Upper lobe of left lung (tissue), 4 donors: ENCODE measurements around the gene ATXN2.

Source experiments
- CTCF ChIP-seq, 6 experiments: fragments of 450-650 bp in 4 of 6; fragments of 200-600 bp in 2 of 6; sonication (generic) in 2 of 6; IDR thresholded peaks; one replicate each; pipeline ENCODE4 v1.5.1; 2016 to 2019; ENCODE audit warnings: antibody characterized with exemption in 6 of 6
- EP300 ChIP-seq, 4 donors: sonication (generic); formaldehyde crosslinking; IDR thresholded peaks; one replicate each; pipeline ENCODE4 v1.5.1; 2017; ENCODE audit warnings: antibody characterized with exemption in 4 of 4, control low read depth in 2 of 4
- POLR2A ChIP-seq, 4 donors: fragments of 450-650 bp; IDR thresholded peaks; one replicate each; pipeline ENCODE4 v1.5.1; 2016 to 2017; ENCODE audit warnings: antibody characterized with exemption in 4 of 4, mild to moderate bottlenecking in 2 of 4

- TF ChIP-seq CTCF (IDR thresholded peaks at IDR 0.05): no peak
- TF ChIP-seq EP300 (IDR thresholded peaks at IDR 0.05): no peak
- TF ChIP-seq POLR2A (IDR thresholded peaks at IDR 0.05): no peak
Measured at GRCh38 chr12:111454311-111454710, 144.8 kb downstream of the ATXN2 start.
